SK-N-SH (cell line): ENCODE data around the gene SGSM2. TPM values are rescaled to one million over a fixed set of nuclear protein-coding genes. Genes with fewer than 3 reads are reported as not detected.

ENCODE experiments used
- CTCF ChIA-PET: fragments of 300-600, 350-600 bp; formaldehyde crosslinking; extraction: SDS; loops from one replicate; lab custom pipeline; 2021; lab: Yijun Ruan, JAX
- POLR2A ChIA-PET: fragments of 350-600 bp; sonication (Branson Sonifier 250); formaldehyde crosslinking; extraction: SDS; loops from one replicate; lab custom pipeline; 2020; ENCODE audit warnings: antibody characterized with exemption, inconsistent platforms; lab: Yijun Ruan, JAX
- DNase-seq: peaks from one replicate; pipeline ENCODE4 v3.0.0; 2012
- H2AFZ ChIP-seq: fragments of 200-600 bp; sonication (generic); 2 replicates; pipeline ENCODE4 v1.8.1; 2016; ENCODE audit warnings: antibody characterized with exemption, mild to moderate bottlenecking, low read depth
- H3F3A ChIP-seq: fragments of 200-600 bp; sonication (generic); replicated peaks from 2 replicates; pipeline ENCODE3; 2016; ENCODE audit warnings: antibody characterized with exemption, mild to moderate bottlenecking; ENCODE audit not compliant: insufficient read depth
- H3K27ac ChIP-seq, 2 experiments: fragments of 200-500 bp in 1 of 2; fragments of 200-600 bp in 1 of 2; sonication (Bioruptor generic) in 1 of 2; sonication (generic), shearing (Covaris generic) in 1 of 2; 2 replicates each; pipeline versions ENCODE4 v1.5.1 to v1.6.1; 2014 to 2016; ENCODE audit warnings: low read depth in 2 of 2, inconsistent platforms in 1 of 2, low read length in 1 of 2, mild to moderate bottlenecking in 1 of 2, mixed read lengths in 1 of 2
- H3K27me3 ChIP-seq: fragments of 200-600 bp; sonication (generic), shearing (Covaris generic); 2 replicates; pipeline ENCODE4 v1.6.1; 2016; ENCODE audit warnings: mixed run types; ENCODE audit not compliant: insufficient read depth
- H3K36me3 ChIP-seq, 2 experiments: fragments of 200-500 bp in 1 of 2; fragments of 200-600 bp in 1 of 2; sonication (Bioruptor generic) in 1 of 2; sonication (generic) in 1 of 2; replicated peaks in 1 of 2; 2 replicates each; pipeline versions ENCODE3 to v1.5.1; 2014 to 2016; ENCODE audit warnings: low read length in 1 of 2, mild to moderate bottlenecking in 1 of 2; ENCODE audit not compliant: insufficient read depth in 2 of 2, control insufficient read depth in 1 of 2
- H3K4me1 ChIP-seq, 2 experiments: fragments of 200-500 bp in 1 of 2; fragments of 200-600 bp in 1 of 2; sonication (Bioruptor generic) in 1 of 2; sonication (generic), shearing (Covaris generic) in 1 of 2; 2 replicates each; pipeline versions ENCODE4 v1.5.1 to v1.6.1; 2014 to 2016; ENCODE audit warnings: low read depth in 1 of 2, low read length in 1 of 2, mixed run types in 1 of 2; ENCODE audit not compliant: insufficient read depth in 2 of 2, control insufficient read depth in 1 of 2
- H3K4me2 ChIP-seq: fragments of 200-600 bp; sonication (generic), shearing (Covaris generic); 2 replicates; pipeline ENCODE4 v1.6.1; 2017; ENCODE audit warnings: mixed run types
- H3K4me3 ChIP-seq, 2 experiments: fragments of 200-500 bp in 1 of 2; fragments of 200-600 bp in 1 of 2; sonication (Bioruptor generic) in 1 of 2; sonication (generic), shearing (Covaris generic) in 1 of 2; 2 replicates each; pipeline versions ENCODE4 v1.5.1 to v1.8.1; 2014 to 2016; ENCODE audit warnings: low read depth in 2 of 2, inconsistent platforms in 1 of 2, low read length in 1 of 2, mild to moderate bottlenecking in 1 of 2, mixed read lengths in 1 of 2, moderate library complexity in 1 of 2
- H3K79me2 ChIP-seq: fragments of 200-600 bp; sonication (generic); 2 replicates; pipeline ENCODE4 v1.8.1; 2017; ENCODE audit warnings: mild to moderate bottlenecking; ENCODE audit not compliant: insufficient read depth
- H3K9ac ChIP-seq: fragments of 200-600 bp; sonication (generic); 2 replicates; pipeline ENCODE4 v1.6.1; 2017; ENCODE audit warnings: mixed run types
- H3K9me2 ChIP-seq: fragments of 200-600 bp; sonication (generic); 2 replicates; pipeline ENCODE4 v1.6.1; 2017; ENCODE audit warnings: mixed run types
- H3K9me3 ChIP-seq: fragments of 200-600 bp; sonication (generic); 2 replicates; pipeline ENCODE4 v1.6.1; 2017; ENCODE audit warnings: mixed run types, mild to moderate bottlenecking, moderate library complexity
- H4K20me1 ChIP-seq: fragments of 200-600 bp; sonication (generic); 2 replicates; pipeline ENCODE4 v1.6.1; 2017; ENCODE audit warnings: mild to moderate bottlenecking, mixed run types; ENCODE audit not compliant: insufficient read depth
- ELF1 ChIP-seq: IDR thresholded peaks from 2 replicates; pipeline ENCODE4 v1.4.0; 2012
- EP300 ChIP-seq, 2 experiments: IDR thresholded peaks; 2 replicates each; pipeline versions ENCODE4 v1.4.0 to v1.6.1; 2012; ENCODE audit warnings: borderline replicate concordance in 1 of 2, low read depth in 1 of 2, low read length in 1 of 2
- EZH2phosphoT487 ChIP-seq: fragments of 200-600 bp; sonication (generic); IDR thresholded peaks from 2 replicates; pipeline ENCODE4 v1.6.1; 2017; ENCODE audit warnings: low read depth, mixed run types, mild to moderate bottlenecking, antibody characterized with exemption, moderate library complexity, borderline replicate concordance
- GABPA ChIP-seq: IDR thresholded peaks from 2 replicates; pipeline ENCODE4 v1.4.0; 2012; ENCODE audit warnings: low read depth, mild to moderate bottlenecking
- IRF3 ChIP-seq: fragments of 150-350 bp; IDR thresholded peaks from 2 replicates; pipeline ENCODE4 v1.6.1; 2016; ENCODE audit warnings: mild to moderate bottlenecking, low read depth, low read length
- MAX ChIP-seq: IDR thresholded peaks from 2 replicates; pipeline ENCODE4 v1.4.0; 2012; ENCODE audit warnings: low read depth
- MEF2A ChIP-seq: IDR thresholded peaks from 2 replicates; pipeline ENCODE4 v1.4.0; 2012; ENCODE audit warnings: low read depth, borderline replicate concordance
- NFIC ChIP-seq: IDR thresholded peaks from 2 replicates; pipeline ENCODE4 v1.4.0; 2012; ENCODE audit warnings: borderline replicate concordance
- PBX3 ChIP-seq: IDR thresholded peaks from 2 replicates; pipeline ENCODE4; 2012
- REST ChIP-seq: IDR thresholded peaks from 2 replicates; pipeline ENCODE4 v1.6.1; 2012; ENCODE audit warnings: mild to moderate bottlenecking, low read depth, low read length, moderate library complexity
- RFX5 ChIP-seq: IDR thresholded peaks from 2 replicates; pipeline ENCODE4 v1.6.1; 2012; ENCODE audit warnings: mild to moderate bottlenecking, improper control_type of control experiment, low read length
- USF1 ChIP-seq: IDR thresholded peaks from 2 replicates; pipeline ENCODE4 v1.4.0; 2012; ENCODE audit warnings: low read depth, borderline replicate concordance
- USF2 ChIP-seq: fragments of 150-350 bp; IDR thresholded peaks from 2 replicates; pipeline ENCODE4 v1.6.1; 2017; ENCODE audit warnings: antibody characterized with exemption, low read length, low read depth, borderline replicate concordance
- WGBS: methylation state at CpG from one replicate; pipeline ENCODE4 v1.1.6; 2017; ENCODE audit warnings: low lambda C conversion rate; 5-methylcytosine and 5-hydroxymethylcytosine counted together
- polyA plus RNA-seq, 3 experiments: library from polyadenylated mRNA; depleted of rRNA; stranded (reverse); fragments of >200 nt; gene quantifications; 2 replicates each; pipeline ENCODE4 v1.2.3, GENCODE V29; 2012

Gene SGSM2
- polyA plus RNA-seq, 1 of the 3 experiments (the other 2 are of a cell fraction) = 85.9 TPM

GRCh38 chr17:2392252-2393173, 55.2 kb downstream of the SGSM2 start (continued):
- TF ChIP-seq PBX3 = 0 out of 2 replicates have a peak, but pooled peaks have one; percentile 31
- TF ChIP-seq NFIC = peak; percentile 82
- no peak for TF ChIP-seq RFX5
- no peak for TF ChIP-seq REST
- 0 out of 2 replicates have a peak, but pooled peaks have one; percentile 17 for TF ChIP-seq USF1
- no peak for TF ChIP-seq USF2

- H3K4me2 ChIP-seq = peak overlapping the region; percentile 98
- peaks cover 65% of the 10 kb centered on the region for H3K79me2 ChIP-seq
- H3K4me3 ChIP-seq = peak overlapping the region; percentile 66 to 79
- peak; percentile 94 for DNase-seq
- CTCF ChIA-PET = interaction anchor here (1.0 to 6.2 kb wide), 5 partner anchors 8 to 40 kb away, joined by 3 to 62 read pairs (median 9); no protein-coding TSS in a partner anchor
- peaks cover 3 to 7% of the 10 kb centered on the region in 2 experiments for H3K36me3 ChIP-seq
- H2AFZ ChIP-seq = 0 out of 2 replicates have a peak overlapping the region, but pooled peaks have one; percentile 6
- no peaks in the 10 kb centered on the region for H3K27me3 ChIP-seq
- H3F3A ChIP-seq = peaks cover 11% of the 10 kb centered on the region
- H3K9ac ChIP-seq = peak overlapping the region; percentile 100
- H3K9me3 ChIP-seq = no peaks in the 10 kb centered on the region
- no peaks in the 10 kb centered on the region for H3K9me2 ChIP-seq
- peaks cover 27% of the 10 kb centered on the region; the same call in 1 of the 2 replicates for H4K20me1 ChIP-seq
- peak overlapping the region; percentile 98 to 99 for H3K27ac ChIP-seq
- peaks cover 35 to 53% of the 10 kb centered on the region in 2 experiments for H3K4me1 ChIP-seq
- no CpG with 5 or more reads among the region's 99 CpGs for WGBS
- POLR2A ChIA-PET = interaction anchor here (1.0 to 2.6 kb wide), 5 partner anchors 8 to 57 kb away, joined by 3 to 26 read pairs (median 10); partner anchors contain the start of genes MNT and TSR1
- no peak for TF ChIP-seq USF2
- no peak for TF ChIP-seq IRF3
- no peak for TF ChIP-seq EZH2phosphoT487
- TF ChIP-seq PBX3 = no peak
- TF ChIP-seq EP300 (IDR thresholded peaks at IDR 0.05; ENCODE audit: borderline replicate concordance in 1 of 2, low read depth in 1 of 2, low read length in 1 of 2) = 0 out of 4 replicates have a peak, but pooled peaks of 1 of the 2 experiments have one; percentile 8
- TF ChIP-seq MEF2A = no peak
- TF ChIP-seq ELF1 = no peak
- peak; percentile 96 for TF ChIP-seq MAX
- no peak for TF ChIP-seq GABPA
These were observed 56.1 kb downstream of the SGSM2 start for GRCh38 chr17:2393174-2393953.
